ENCODE measurements around the gene GPR183.

DNA sequence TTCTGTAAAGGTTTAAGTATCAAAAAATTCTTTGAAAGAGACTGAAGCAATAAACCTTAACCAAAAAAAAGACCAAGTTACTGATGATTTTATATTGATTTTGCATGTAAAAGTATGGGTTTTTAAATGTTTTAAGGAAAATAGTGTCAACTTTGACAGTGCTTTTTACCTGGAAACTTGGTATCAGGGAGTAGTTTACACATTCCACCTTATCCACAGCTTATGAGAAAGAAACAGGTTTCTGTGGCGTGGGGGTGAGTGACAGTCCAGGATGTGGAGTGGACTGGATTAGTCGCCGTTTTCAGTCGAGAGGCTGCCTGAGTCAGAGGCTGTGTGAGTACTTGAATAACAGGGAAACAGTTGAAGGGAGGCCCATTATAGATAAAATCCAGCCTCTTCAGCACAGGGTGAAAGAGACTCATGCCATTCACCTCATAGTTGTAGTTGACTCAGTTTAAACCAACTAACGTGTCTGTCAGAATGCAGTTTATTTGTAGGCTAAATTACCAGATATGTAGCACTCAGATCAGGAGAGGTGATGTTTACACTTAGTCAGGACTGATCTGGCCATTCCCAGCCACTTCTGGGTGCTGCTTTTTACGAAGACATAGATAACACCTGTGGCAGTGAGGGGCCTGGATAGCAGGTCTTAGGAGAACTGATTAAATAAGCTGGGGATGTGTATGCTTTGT is 595 bp upstream of the GPR183 start:
- TF ChIP-seq EZH2 (IDR thresholded peaks at IDR 0.05; ENCODE audit: insufficient read depth, poor library complexity, severe bottlenecking) (no peak), EZH2phosphoT487 (IDR thresholded peaks at IDR 0.05; ENCODE audit: insufficient read depth, low read depth) (no peak)

All from GM23248 (cell line).